Measurements from ENCODE around the gene BAIAP2L2.
A peak's percentile ranks its signal among the peaks of the same experiment; 100 is the strongest.

Gene BAIAP2L2

DNA sequence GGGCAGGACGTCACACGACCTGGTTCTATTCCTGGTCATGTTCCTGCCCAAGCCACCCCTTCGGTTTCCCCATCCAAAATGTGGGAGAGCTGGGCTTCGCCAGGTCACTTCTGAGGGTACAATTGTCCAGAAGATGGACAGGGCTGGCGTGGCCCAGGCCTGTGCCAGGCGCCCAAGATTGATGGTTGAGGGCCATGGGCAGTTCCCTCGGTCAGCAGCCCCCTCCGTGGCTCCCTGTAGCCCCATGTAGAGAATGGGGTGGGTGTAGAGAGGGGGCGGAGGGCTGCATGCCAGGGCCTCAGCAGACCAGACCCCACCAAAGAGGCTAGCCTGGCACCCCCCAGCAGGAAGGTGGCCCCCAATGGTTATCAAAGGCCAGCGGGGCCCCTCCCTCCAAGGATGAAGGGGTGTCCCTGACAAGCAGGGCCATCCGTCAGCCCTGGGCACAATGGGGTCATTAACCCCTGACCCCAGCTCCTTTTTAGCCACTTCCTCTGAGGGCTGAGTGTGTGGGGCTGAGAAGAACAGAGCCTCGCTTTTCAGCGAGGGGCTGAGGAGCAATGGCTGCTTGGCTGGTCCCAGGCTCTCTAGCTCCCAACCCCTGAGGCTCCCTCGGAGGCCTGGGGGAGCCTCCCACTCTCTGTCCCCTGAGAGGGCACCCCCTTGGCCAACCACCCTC lies 64.3 kb downstream of the BAIAP2L2 start:
- H3K4me3 ChIP-seq (ENCODE audit: low read depth, low read length), result no peak overlapping the region
- DNase-seq (ENCODE audit: low read depth), result no peak
- TF ChIP-seq, protein P1, sequence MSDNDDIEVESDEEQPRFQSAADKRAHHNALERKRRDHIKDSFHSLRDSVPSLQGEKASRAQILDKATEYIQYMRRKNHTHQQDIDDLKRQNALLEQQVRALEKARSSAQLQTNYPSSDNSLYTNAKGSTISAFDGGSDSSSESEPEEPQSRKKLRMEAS (IDR thresholded peaks at IDR 0.05; ENCODE audit: low read depth, low read length), result no peak
- TF ChIP-seq POLR2A (IDR thresholded peaks at IDR 0.05; ENCODE audit: extremely low read depth, insufficient read length) (no peak), MYC (IDR thresholded peaks at IDR 0.05; ENCODE audit: low read depth, low read length) (no peak)
- TF ChIP-seq, protein P2, sequence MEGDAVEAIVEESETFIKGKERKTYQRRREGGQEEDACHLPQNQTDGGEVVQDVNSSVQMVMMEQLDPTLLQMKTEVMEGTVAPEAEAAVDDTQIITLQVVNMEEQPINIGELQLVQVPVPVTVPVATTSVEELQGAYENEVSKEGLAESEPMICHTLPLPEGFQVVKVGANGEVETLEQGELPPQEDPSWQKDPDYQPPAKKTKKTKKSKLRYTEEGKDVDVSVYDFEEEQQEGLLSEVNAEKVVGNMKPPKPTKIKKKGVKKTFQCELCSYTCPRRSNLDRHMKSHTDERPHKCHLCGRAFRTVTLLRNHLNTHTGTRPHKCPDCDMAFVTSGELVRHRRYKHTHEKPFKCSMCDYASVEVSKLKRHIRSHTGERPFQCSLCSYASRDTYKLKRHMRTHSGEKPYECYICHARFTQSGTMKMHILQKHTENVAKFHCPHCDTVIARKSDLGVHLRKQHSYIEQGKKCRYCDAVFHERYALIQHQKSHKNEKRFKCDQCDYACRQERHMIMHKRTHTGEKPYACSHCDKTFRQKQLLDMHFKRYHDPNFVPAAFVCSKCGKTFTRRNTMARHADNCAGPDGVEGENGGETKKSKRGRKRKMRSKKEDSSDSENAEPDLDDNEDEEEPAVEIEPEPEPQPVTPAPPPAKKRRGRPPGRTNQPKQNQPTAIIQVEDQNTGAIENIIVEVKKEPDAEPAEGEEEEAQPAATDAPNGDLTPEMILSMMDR (IDR thresholded peaks at IDR 0.05; ENCODE audit: low read depth, low read length), result no peak

DNA sequence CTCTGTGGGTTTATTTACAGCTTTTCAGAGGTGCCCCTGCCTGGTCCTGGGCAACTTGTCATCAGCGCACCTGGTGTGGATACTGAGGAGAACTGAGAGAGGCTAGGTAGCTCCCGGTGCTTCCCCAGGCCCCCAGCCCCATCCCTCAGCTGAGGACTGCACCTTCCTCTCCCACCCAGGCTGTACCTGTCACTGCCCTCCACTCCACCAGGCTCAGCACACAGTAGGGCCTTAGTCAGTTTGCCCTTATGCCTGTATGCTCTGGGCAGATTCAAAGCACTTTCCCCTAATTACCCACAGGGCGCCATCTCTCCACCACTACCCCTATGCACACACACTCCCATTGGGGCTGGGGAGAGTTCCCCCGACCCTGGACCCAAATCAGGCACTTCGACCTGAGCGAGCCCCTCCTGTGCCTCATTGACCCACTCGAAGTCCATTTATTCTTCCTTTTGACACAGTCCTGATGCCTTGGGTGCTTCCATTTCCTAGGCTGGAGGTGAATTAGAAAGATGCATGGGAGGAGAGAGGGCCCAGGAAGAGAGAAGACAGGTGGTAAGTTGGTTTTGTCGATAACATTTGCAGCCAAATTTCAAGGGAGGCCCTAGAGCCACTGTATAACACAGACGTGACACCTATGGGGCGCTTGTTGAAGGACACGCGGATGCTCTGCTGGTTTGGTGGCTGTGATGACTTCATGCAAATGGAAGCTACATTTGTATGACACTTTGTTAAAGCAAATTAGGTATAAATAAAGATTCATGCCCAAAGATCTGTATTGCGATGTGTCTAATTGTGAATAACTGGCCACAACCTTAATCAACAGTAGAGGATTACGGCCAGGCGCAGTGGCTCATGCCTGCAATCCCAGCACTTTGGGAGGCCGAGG lies 67.1 kb downstream of the BAIAP2L2 start:
- no peak overlapping the region for H3K4me3 ChIP-seq (ENCODE audit: low read depth, low read length)
- TF ChIP-seq POLR2A (IDR thresholded peaks at IDR 0.05; ENCODE audit: extremely low read depth, insufficient read length), result no peak
- no peak for DNase-seq (ENCODE audit: low read depth)

DNA sequence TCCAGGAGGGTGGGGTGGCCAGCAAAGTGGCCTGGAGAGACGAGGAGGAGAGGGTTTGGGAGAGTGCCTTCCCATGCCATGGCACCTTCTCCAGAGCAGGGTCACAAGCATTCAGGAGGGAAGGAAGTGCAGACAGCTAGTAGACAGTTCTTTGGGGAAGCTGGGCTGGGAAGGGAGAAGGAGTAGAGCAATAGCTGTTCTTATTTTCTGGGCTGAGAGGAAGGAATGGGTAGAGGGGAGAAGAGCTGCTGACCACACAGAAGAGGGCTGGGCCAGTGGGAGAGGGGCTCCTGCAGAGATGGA lies 68.0 kb downstream of the BAIAP2L2 start:
- peak; percentile 39 for DNase-seq (ENCODE audit: low read depth)
- no peak overlapping the region for H3K4me3 ChIP-seq (ENCODE audit: low read depth, low read length)
- no peak for TF ChIP-seq POLR2A (IDR thresholded peaks at IDR 0.05; ENCODE audit: extremely low read depth, insufficient read length)
- TF ChIP-seq, protein P1 (IDR thresholded peaks at IDR 0.05; ENCODE audit: low read depth, low read length), result no peak
- no peak for TF ChIP-seq MYC (IDR thresholded peaks at IDR 0.05; ENCODE audit: low read depth, low read length)
- TF ChIP-seq, protein P2 (IDR thresholded peaks at IDR 0.05; ENCODE audit: low read depth, low read length), result no peak

DNA sequence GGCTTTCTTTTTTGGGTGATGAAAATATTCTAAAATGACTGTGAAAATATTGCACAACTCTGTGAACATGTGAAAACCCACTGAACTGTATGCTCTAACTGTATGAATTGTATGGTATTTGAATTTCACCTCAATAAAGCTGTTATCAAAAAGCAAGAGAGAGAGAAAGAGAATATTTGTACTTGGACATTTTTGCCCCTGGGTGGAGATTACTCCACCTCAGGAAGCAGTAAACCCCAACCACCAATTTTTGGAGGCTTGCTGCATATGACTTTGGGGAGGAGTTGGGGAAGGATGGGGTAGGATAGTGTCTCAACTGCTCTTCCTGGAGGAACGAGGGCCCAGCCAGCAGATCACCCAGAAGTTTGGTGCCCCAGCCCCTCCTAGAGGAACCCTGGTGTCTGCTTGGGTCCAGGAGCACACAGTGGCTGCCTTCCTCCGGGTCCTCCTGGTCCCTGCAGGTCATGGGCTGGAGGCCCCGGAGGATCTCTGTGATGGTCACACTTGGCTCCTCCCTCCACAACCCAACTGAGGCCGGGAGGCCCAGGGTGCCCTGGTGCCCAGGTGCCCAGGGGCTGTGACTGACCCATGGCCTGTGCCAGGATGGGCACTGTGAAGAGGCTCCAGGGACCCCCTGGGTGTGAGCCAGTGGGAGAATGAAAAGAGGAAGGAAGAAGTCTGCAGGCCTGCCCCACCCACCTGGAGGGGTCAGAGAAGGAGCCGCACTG lies 68.6 kb downstream of the BAIAP2L2 start:
- TF ChIP-seq MYC (IDR thresholded peaks at IDR 0.05; ENCODE audit: low read depth, low read length) (no peak), POLR2A (IDR thresholded peaks at IDR 0.05; ENCODE audit: extremely low read depth, insufficient read length) (no peak)
- TF ChIP-seq, protein P2 (IDR thresholded peaks at IDR 0.05; ENCODE audit: low read depth, low read length), result no peak
- TF ChIP-seq, protein P1 (IDR thresholded peaks at IDR 0.05; ENCODE audit: low read depth, low read length), result no peak
- peak; percentile 78 for DNase-seq (ENCODE audit: low read depth)

DNA sequence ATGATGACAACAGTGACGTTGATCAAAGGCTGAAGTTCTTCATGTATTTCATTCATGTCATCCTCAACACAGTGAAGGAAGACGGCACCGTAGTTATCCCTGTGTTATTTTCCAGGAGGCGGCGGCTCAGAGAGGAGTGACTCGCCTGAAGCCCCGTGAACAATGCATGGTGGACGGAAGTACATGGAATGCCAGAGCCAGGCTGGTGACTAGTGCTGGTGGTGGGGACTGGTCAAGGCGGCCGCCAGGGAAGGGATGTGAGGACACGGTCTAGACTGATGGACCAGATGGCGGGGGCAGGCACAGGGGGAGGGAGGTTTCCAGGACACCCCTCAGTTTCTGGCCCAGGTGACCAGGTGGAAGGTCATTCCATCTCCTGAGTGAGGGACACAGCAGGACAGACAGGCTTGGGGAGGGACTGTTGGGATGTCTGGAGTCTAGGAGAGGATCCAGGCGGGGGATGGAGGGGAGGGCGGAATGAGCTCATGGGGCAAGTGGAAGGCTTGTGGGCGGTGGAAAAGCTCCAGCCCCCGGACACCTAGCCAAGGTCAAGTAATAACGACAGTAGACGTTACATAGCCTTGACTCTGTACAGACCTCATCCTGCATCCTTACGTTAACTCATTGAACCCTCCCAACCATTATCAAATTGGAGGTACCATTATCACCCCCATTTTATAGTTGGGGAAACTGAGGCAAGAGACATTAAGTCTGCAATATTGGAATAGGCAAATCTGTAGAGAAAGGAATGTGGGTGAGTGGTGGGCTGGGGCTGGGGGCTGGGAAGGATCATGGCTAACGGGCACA lies 69.3 kb downstream of the BAIAP2L2 start:
- TF ChIP-seq POLR2A (IDR thresholded peaks at IDR 0.05; ENCODE audit: extremely low read depth, insufficient read length), result no peak
- TF ChIP-seq, protein P1 (IDR thresholded peaks at IDR 0.05; ENCODE audit: low read depth, low read length), result no peak
- TF ChIP-seq MYC (IDR thresholded peaks at IDR 0.05; ENCODE audit: low read depth, low read length), result no peak
- peak overlapping the region; percentile 9 for H3K4me3 ChIP-seq (ENCODE audit: low read depth, low read length)
- DNase-seq (ENCODE audit: low read depth), result no peak

More for the DNA sequence above, 68.6 kb downstream of the BAIAP2L2 start:
- H3K4me3 ChIP-seq (ENCODE audit: low read depth, low read length), result peak overlapping the region; percentile 9

All from NB4 (cell line).